DOHH2 (cell line): ENCODE results near the gene OCA2.
"Not testable (repeated sequence)": the region's sequence is repeated elsewhere in the genome, so short reads cannot be mapped to it uniquely, and the experiment has no call there.

Experiments used
- EZH2phosphoT487 ChIP-seq: fragments of 200-600 bp; sonication (generic); IDR thresholded peaks from 2 replicates; pipeline ENCODE4 v1.6.1; 2017; ENCODE audit warnings: borderline replicate concordance, mild to moderate bottlenecking, antibody characterized with exemption, low read length, moderate library complexity, mixed read lengths
- TF ChIP-seq, protein P1 (sequence below): fragments of 200-600 bp; sonication (generic); IDR thresholded peaks from one replicate; pipeline ENCODE4 v1.5.1; 2014; ENCODE audit warnings: antibody characterized with exemption, mild to moderate bottlenecking, low read depth, low read length; ENCODE audit not compliant: poor library complexity, severe bottlenecking

GRCh38 chr15:27713850-27714249 is 385.3 kb downstream of the OCA2 start:
- TF ChIP-seq, protein P1, sequence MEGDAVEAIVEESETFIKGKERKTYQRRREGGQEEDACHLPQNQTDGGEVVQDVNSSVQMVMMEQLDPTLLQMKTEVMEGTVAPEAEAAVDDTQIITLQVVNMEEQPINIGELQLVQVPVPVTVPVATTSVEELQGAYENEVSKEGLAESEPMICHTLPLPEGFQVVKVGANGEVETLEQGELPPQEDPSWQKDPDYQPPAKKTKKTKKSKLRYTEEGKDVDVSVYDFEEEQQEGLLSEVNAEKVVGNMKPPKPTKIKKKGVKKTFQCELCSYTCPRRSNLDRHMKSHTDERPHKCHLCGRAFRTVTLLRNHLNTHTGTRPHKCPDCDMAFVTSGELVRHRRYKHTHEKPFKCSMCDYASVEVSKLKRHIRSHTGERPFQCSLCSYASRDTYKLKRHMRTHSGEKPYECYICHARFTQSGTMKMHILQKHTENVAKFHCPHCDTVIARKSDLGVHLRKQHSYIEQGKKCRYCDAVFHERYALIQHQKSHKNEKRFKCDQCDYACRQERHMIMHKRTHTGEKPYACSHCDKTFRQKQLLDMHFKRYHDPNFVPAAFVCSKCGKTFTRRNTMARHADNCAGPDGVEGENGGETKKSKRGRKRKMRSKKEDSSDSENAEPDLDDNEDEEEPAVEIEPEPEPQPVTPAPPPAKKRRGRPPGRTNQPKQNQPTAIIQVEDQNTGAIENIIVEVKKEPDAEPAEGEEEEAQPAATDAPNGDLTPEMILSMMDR: not testable (repeated sequence)
- TF ChIP-seq EZH2phosphoT487: not testable (repeated sequence)
